Thyroid gland (tissue), 4 donors: Measurements from ENCODE around the gene EEF1AKMT4.

ENCODE experiments used
- CTCF ChIP-seq, 6 experiments: fragments of 200-600 bp in 3 of 6; fragments of 450-650 bp in 3 of 6; sonication (generic) in 3 of 6; IDR thresholded peaks; one replicate each; pipeline ENCODE4 v1.5.1; 2016 to 2019; ENCODE audit warnings: antibody characterized with exemption in 6 of 6, mild to moderate bottlenecking in 2 of 6, inconsistent platforms in 1 of 6, moderate library complexity in 1 of 6
- POLR2A ChIP-seq, 2 donors: fragments of 450-650 bp; IDR thresholded peaks; one replicate each; pipeline ENCODE4 v1.6.1; 2017; ENCODE audit warnings: antibody characterized with exemption in 2 of 2, mild to moderate bottlenecking in 2 of 2, moderate library complexity in 1 of 2

- TF ChIP-seq CTCF (IDR thresholded peaks at IDR 0.05) (no peak), POLR2A (IDR thresholded peaks at IDR 0.05) (no peak)
Measured at GRCh38 chr3:184236033-184236410, 13.4 kb upstream of the EEF1AKMT4 start.
